ENCODE measurements around the gene GLUD1. TPM values are rescaled to one million over a fixed set of nuclear protein-coding genes. Genes with fewer than 3 reads are reported as not detected.
"Not testable (repeated sequence)": the region's sequence is repeated elsewhere in the genome, so short reads cannot be mapped to it uniquely, and the experiment has no call there.

The GLUD1 gene
- total RNA-seq, 1 experiment from 2014 or later, result 138 TPM

- H3K27me3 ChIP-seq (ENCODE audit: control insufficient read depth, insufficient read depth, low read length); BruUV-seq (replicated peaks); H3K4me1 ChIP-seq (ENCODE audit: control insufficient read depth, insufficient read depth, low read length); H3K27ac ChIP-seq (ENCODE audit: low read length); CTCF ChIA-PET; H3K36me3 ChIP-seq (ENCODE audit: control insufficient read depth, insufficient read depth, low read length); H3K4me3 ChIP-seq (ENCODE audit: low read depth in 2 of 2, low read length in 2 of 2); H3K9me3 ChIP-seq (ENCODE audit: control insufficient read depth, insufficient read depth, low read depth, low read length); ATAC-seq; intact Hi-C loops (cut with micrococcal nuclease; ENCODE audit: unreplicated experiment); POLR2A ChIA-PET; in situ Hi-C loops (cut with HindIII; ENCODE audit: low pct_unique_long_range_greater_than_20kb, low sequenced_read_pairs); DNase-seq (ENCODE audit: low read depth, low spot score): not testable (repeated sequence)
These were observed 75.1 kb downstream of the GLUD1 start for GRCh38 chr10:87019504-87019903.

DNA sequence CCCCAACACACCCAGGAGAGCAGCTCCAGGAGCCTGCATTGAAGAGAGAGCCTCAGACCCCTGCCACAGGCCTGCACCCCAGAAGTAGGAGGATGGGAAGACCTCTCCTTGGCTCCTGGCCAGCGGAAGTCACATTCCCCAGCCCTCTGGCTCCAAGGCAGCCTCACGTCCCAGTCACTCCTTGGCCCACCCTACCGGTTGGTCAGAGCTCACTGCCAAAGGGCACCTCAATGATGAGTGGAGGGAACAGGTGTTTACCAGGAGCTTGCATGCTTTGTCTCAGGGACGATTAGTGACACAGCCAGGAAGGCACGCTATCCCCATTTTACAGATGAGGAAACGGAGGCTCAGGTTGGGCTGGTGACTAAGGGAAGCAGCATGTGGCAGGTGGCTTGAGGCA is 75.6 kb downstream of the GLUD1 start:
- H3K4me3 ChIP-seq (ENCODE audit: low read depth in 2 of 2, low read length in 2 of 2); H3K9me3 ChIP-seq (ENCODE audit: control insufficient read depth, insufficient read depth, low read depth, low read length); in situ Hi-C loops (cut with HindIII; ENCODE audit: low pct_unique_long_range_greater_than_20kb, low sequenced_read_pairs); H3K27me3 ChIP-seq (ENCODE audit: control insufficient read depth, insufficient read depth, low read length); H3K4me1 ChIP-seq (ENCODE audit: control insufficient read depth, insufficient read depth, low read length); H3K27ac ChIP-seq (ENCODE audit: low read length); CTCF ChIA-PET; POLR2A ChIA-PET; H3K36me3 ChIP-seq (ENCODE audit: control insufficient read depth, insufficient read depth, low read length); BruUV-seq (replicated peaks); ATAC-seq; intact Hi-C loops (cut with micrococcal nuclease; ENCODE audit: unreplicated experiment); DNase-seq (ENCODE audit: low read depth, low spot score): not testable (repeated sequence)

DNA sequence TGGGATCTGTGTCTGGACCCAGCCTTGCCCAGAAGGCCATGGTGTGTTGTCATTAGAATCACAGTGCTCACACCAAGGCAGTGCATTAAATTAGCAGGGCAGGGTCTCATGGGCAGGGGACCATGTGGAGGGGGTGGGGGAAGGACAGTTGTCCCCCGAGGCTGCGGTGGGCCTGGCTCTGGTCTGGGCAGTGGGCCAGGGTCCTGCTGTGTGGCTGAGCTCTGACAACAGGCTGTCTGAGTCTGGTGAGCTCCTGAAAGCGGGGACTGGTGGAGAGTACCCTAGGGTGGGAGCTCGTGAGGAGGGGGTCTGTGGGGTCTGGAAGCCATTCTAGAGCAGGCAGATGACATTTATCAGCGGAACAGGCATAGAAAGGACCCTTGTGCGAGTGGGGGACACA is 76.5 kb downstream of the GLUD1 start:
- H3K36me3 ChIP-seq (ENCODE audit: control insufficient read depth, insufficient read depth, low read length); ATAC-seq; BruUV-seq (replicated peaks); H3K9me3 ChIP-seq (ENCODE audit: control insufficient read depth, insufficient read depth, low read depth, low read length); DNase-seq (ENCODE audit: low read depth, low spot score); H3K27ac ChIP-seq (ENCODE audit: low read length); CTCF ChIA-PET; in situ Hi-C loops (cut with HindIII; ENCODE audit: low pct_unique_long_range_greater_than_20kb, low sequenced_read_pairs); H3K4me3 ChIP-seq (ENCODE audit: low read depth in 2 of 2, low read length in 2 of 2); H3K4me1 ChIP-seq (ENCODE audit: control insufficient read depth, insufficient read depth, low read length); intact Hi-C loops (cut with micrococcal nuclease; ENCODE audit: unreplicated experiment); POLR2A ChIA-PET; H3K27me3 ChIP-seq (ENCODE audit: control insufficient read depth, insufficient read depth, low read length): not testable (repeated sequence)

GRCh38 chr10:87014986-87015716 is 79.5 kb downstream of the GLUD1 start:
- CTCF ChIA-PET; H3K4me3 ChIP-seq (ENCODE audit: low read depth in 2 of 2, low read length in 2 of 2); H3K27me3 ChIP-seq (ENCODE audit: control insufficient read depth, insufficient read depth, low read length); H3K36me3 ChIP-seq (ENCODE audit: control insufficient read depth, insufficient read depth, low read length); H3K9me3 ChIP-seq (ENCODE audit: control insufficient read depth, insufficient read depth, low read depth, low read length); DNase-seq (ENCODE audit: low read depth, low spot score); H3K27ac ChIP-seq (ENCODE audit: low read length); in situ Hi-C loops (cut with HindIII; ENCODE audit: low pct_unique_long_range_greater_than_20kb, low sequenced_read_pairs); BruUV-seq (replicated peaks); ATAC-seq; intact Hi-C loops (cut with micrococcal nuclease; ENCODE audit: unreplicated experiment); H3K4me1 ChIP-seq (ENCODE audit: control insufficient read depth, insufficient read depth, low read length): not testable (repeated sequence)
- POLR2A ChIA-PET, result interaction anchor here (0.7 kb wide), 1 partner anchor 24 kb away, joined by 11 read pairs; no protein-coding TSS in a partner anchor

- DNase-seq (ENCODE audit: low read depth, low spot score); ATAC-seq; BruUV-seq (replicated peaks); H3K4me3 ChIP-seq (ENCODE audit: low read depth in 2 of 2, low read length in 2 of 2); CTCF ChIA-PET; H3K9me3 ChIP-seq (ENCODE audit: control insufficient read depth, insufficient read depth, low read depth, low read length); POLR2A ChIA-PET; H3K27ac ChIP-seq (ENCODE audit: low read length); H3K36me3 ChIP-seq (ENCODE audit: control insufficient read depth, insufficient read depth, low read length); in situ Hi-C loops (cut with HindIII; ENCODE audit: low pct_unique_long_range_greater_than_20kb, low sequenced_read_pairs); H3K27me3 ChIP-seq (ENCODE audit: control insufficient read depth, insufficient read depth, low read length); H3K4me1 ChIP-seq (ENCODE audit: control insufficient read depth, insufficient read depth, low read length); intact Hi-C loops (cut with micrococcal nuclease; ENCODE audit: unreplicated experiment): not testable (repeated sequence)
These were observed 81.1 kb downstream of the GLUD1 start for GRCh38 chr10:87013528-87013927.

DNA sequence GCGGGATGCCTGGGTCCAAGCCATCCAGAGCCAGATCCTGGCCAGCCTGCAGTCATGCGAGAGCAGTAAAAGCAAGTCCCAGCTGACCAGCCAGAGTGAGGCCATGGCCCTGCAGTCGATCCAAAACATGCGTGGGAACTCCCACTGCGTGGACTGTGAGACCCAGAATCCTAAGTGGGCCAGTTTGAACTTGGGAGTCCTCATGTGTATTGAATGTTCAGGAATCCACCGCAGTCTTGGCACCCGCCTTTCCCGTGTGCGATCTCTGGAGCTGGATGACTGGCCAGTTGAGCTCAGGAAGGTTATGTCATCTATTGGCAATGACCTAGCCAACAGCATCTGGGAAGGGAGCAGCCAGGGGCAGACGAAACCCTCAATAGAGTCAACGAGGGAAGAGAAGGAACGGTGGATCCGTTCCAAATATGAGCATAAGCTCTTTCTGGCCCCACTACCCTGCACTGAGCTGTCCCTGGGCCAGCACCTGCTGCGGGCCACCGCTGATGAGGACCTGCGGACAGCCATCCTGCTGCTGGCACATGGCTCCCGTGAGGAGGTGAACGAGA is 85.4 kb downstream of the GLUD1 start:
- H3K4me1 ChIP-seq (ENCODE audit: control insufficient read depth, insufficient read depth, low read length); intact Hi-C loops (cut with micrococcal nuclease; ENCODE audit: unreplicated experiment); BruUV-seq (replicated peaks): not testable (repeated sequence)

DNA sequence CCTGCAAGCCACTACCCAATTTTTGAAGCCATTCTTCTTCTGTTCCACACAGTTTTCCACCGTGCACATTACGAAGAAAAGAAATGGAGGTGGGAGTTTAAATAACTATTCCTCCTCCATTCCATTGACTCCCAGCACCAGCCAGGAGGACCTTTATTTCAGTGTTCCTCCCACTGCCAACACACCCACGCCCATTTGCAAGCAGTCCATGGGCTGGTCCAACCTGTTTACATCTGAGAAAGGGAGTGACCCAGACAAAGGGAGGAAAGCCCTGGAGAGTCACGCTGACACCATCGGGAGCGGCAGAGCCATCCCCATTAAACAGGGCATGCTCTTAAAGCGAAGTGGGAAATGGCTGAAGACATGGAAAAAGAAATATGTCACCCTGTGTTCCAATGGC is 86.3 kb downstream of the GLUD1 start:
- H3K36me3 ChIP-seq (ENCODE audit: control insufficient read depth, insufficient read depth, low read length); H3K4me1 ChIP-seq (ENCODE audit: control insufficient read depth, insufficient read depth, low read length); H3K27ac ChIP-seq (ENCODE audit: low read length); H3K27me3 ChIP-seq (ENCODE audit: control insufficient read depth, insufficient read depth, low read length); DNase-seq (ENCODE audit: low read depth, low spot score); H3K4me3 ChIP-seq (ENCODE audit: low read depth in 2 of 2, low read length in 2 of 2); CTCF ChIA-PET; ATAC-seq; BruUV-seq (replicated peaks); in situ Hi-C loops (cut with HindIII; ENCODE audit: low pct_unique_long_range_greater_than_20kb, low sequenced_read_pairs); H3K9me3 ChIP-seq (ENCODE audit: control insufficient read depth, insufficient read depth, low read depth, low read length); intact Hi-C loops (cut with micrococcal nuclease; ENCODE audit: unreplicated experiment); POLR2A ChIA-PET: not testable (repeated sequence)

More for the DNA sequence above, 85.4 kb downstream of the GLUD1 start:
- DNase-seq (ENCODE audit: low read depth, low spot score); H3K27ac ChIP-seq (ENCODE audit: low read length); H3K36me3 ChIP-seq (ENCODE audit: control insufficient read depth, insufficient read depth, low read length); H3K4me3 ChIP-seq (ENCODE audit: low read depth in 2 of 2, low read length in 2 of 2); in situ Hi-C loops (cut with HindIII; ENCODE audit: low pct_unique_long_range_greater_than_20kb, low sequenced_read_pairs); H3K27me3 ChIP-seq (ENCODE audit: control insufficient read depth, insufficient read depth, low read length); POLR2A ChIA-PET; H3K9me3 ChIP-seq (ENCODE audit: control insufficient read depth, insufficient read depth, low read depth, low read length); CTCF ChIA-PET; ATAC-seq: not testable (repeated sequence)
